Measurements from ENCODE around the gene TEAD1. TPM values are rescaled to one million over a fixed set of nuclear protein-coding genes. Genes with fewer than 3 reads are reported as not detected.

The TEAD1 gene
- total RNA-seq, 6 donors from 2014 or later: 53.5 to 141 (median 80.2) TPM

DNA sequence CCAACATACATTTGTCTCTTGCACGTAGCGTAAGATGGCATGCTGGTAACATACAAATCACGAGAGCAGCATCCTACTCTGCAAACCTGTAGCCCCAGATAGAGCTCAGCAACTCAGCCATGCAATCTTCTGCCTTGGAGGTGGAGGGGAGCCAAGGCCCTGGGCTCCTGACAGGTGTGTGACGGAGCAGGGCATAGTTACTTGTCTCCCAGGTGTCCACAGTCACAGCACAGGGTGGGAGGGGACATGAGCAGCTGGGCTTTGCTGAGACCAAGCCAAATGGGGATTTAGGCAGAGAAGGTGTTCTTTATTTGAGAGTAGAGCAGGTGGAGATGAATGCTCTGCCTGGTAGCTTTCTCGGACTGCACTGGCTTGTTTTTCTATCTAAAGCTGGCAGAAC lies 111.7 kb downstream of the TEAD1 start:
- no peak overlapping the region for H3K27ac ChIP-seq
- H3K27me3 ChIP-seq: no peaks in the 10 kb centered on the region
- ATAC-seq (ENCODE audit: low FRiP score in 2 of 2) (peak in 1 of 2 donors; percentile 37), DNase-seq (no peak)
- 91 to 95% methylated on average over 5 of the region's 5 CpGs for WGBS, 2 donors
- no peaks in the 10 kb centered on the region for H3K4me1 ChIP-seq
- TF ChIP-seq POLR2A (IDR thresholded peaks at IDR 0.05) (no peak), POLR2AphosphoS5 (IDR thresholded peaks at IDR 0.05) (no peak), EP300 (IDR thresholded peaks at IDR 0.05) (no peak)
- TF ChIP-seq, protein P1, sequence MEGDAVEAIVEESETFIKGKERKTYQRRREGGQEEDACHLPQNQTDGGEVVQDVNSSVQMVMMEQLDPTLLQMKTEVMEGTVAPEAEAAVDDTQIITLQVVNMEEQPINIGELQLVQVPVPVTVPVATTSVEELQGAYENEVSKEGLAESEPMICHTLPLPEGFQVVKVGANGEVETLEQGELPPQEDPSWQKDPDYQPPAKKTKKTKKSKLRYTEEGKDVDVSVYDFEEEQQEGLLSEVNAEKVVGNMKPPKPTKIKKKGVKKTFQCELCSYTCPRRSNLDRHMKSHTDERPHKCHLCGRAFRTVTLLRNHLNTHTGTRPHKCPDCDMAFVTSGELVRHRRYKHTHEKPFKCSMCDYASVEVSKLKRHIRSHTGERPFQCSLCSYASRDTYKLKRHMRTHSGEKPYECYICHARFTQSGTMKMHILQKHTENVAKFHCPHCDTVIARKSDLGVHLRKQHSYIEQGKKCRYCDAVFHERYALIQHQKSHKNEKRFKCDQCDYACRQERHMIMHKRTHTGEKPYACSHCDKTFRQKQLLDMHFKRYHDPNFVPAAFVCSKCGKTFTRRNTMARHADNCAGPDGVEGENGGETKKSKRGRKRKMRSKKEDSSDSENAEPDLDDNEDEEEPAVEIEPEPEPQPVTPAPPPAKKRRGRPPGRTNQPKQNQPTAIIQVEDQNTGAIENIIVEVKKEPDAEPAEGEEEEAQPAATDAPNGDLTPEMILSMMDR (IDR thresholded peaks at IDR 0.05): no peak
- no peaks in the 10 kb centered on the region for H3K9me3 ChIP-seq
- H3K36me3 ChIP-seq: no peaks in the 10 kb centered on the region
- no peak overlapping the region for H3K4me3 ChIP-seq

- TF ChIP-seq, protein P1 (IDR thresholded peaks at IDR 0.05): no peak
- no peak for TF ChIP-seq POLR2A (IDR thresholded peaks at IDR 0.05)
- TF ChIP-seq POLR2AphosphoS5 (IDR thresholded peaks at IDR 0.05): no peak
- TF ChIP-seq EP300 (IDR thresholded peaks at IDR 0.05): no peak
- WGBS, 2 donors: 95 to 98% methylated on average over 4 of the region's 4 CpGs
- DNase-seq: no peak
- no peaks in the 10 kb centered on the region for H3K36me3 ChIP-seq
- H3K27me3 ChIP-seq: no peaks in the 10 kb centered on the region
- H3K4me3 ChIP-seq: no peak overlapping the region
- no peaks in the 10 kb centered on the region for H3K9me3 ChIP-seq
- no peak overlapping the region for H3K27ac ChIP-seq
- H3K4me1 ChIP-seq: no peaks in the 10 kb centered on the region
- ATAC-seq (ENCODE audit: low FRiP score in 2 of 2): no peak
These were observed 112.2 kb downstream of the TEAD1 start for GRCh38 chr11:12786450-12786849.

GRCh38 chr11:12786891-12787290 lies 112.7 kb downstream of the TEAD1 start:
- TF ChIP-seq EP300 (IDR thresholded peaks at IDR 0.05) (no peak), POLR2A (IDR thresholded peaks at IDR 0.05) (no peak), POLR2AphosphoS5 (IDR thresholded peaks at IDR 0.05) (no peak)
- TF ChIP-seq, protein P1 (IDR thresholded peaks at IDR 0.05): no peak
- Histone ChIP-seq H3K4me3 (no peak overlapping the region), H3K36me3 (no peaks in the 10 kb centered on the region), H3K27ac (no peak overlapping the region), H3K4me1 (no peaks in the 10 kb centered on the region), H3K9me3 (no peaks in the 10 kb centered on the region), H3K27me3 (no peaks in the 10 kb centered on the region)
- ATAC-seq (ENCODE audit: low FRiP score in 2 of 2) (no peak), DNase-seq (no peak)
- 84 to 92% methylated on average over 5 of the region's 5 CpGs for WGBS, 2 donors

GRCh38 chr11:12787847-12788246 lies 113.6 kb downstream of the TEAD1 start:
- Histone ChIP-seq H3K36me3 (no peaks in the 10 kb centered on the region), H3K9me3 (no peaks in the 10 kb centered on the region), H3K4me3 (no peak overlapping the region), H3K4me1 (no peaks in the 10 kb centered on the region), H3K27me3 (no peaks in the 10 kb centered on the region), H3K27ac (no peak overlapping the region)
- ATAC-seq (ENCODE audit: low FRiP score in 2 of 2): no peak
- 88 to 90% methylated on average over 8 to 9 of the region's 9 CpGs for WGBS, 2 donors
- no peak for DNase-seq
- TF ChIP-seq EP300 (IDR thresholded peaks at IDR 0.05) (no peak), POLR2A (IDR thresholded peaks at IDR 0.05) (no peak), POLR2AphosphoS5 (IDR thresholded peaks at IDR 0.05) (no peak)
- TF ChIP-seq, protein P1 (IDR thresholded peaks at IDR 0.05): no peak

GRCh38 chr11:12789054-12789453 lies 114.8 kb downstream of the TEAD1 start:
- H3K4me3 ChIP-seq: no peak overlapping the region
- no peaks in the 10 kb centered on the region for H3K27me3 ChIP-seq
- no peaks in the 10 kb centered on the region for H3K9me3 ChIP-seq
- ATAC-seq (ENCODE audit: low FRiP score in 2 of 2): no peak
- 60 to 62% methylated on average over 1 of the region's 1 CpG for WGBS, 2 donors
- TF ChIP-seq, protein P1 (IDR thresholded peaks at IDR 0.05): no peak
- TF ChIP-seq POLR2A (IDR thresholded peaks at IDR 0.05) (no peak), POLR2AphosphoS5 (IDR thresholded peaks at IDR 0.05) (no peak), EP300 (IDR thresholded peaks at IDR 0.05) (no peak)
- no peaks in the 10 kb centered on the region for H3K36me3 ChIP-seq
- H3K4me1 ChIP-seq: no peaks in the 10 kb centered on the region
- DNase-seq: no peak
- no peak overlapping the region for H3K27ac ChIP-seq
